ENCODE results near the gene NOD1.
"Not testable (repeated sequence)": the region's sequence is repeated elsewhere in the genome, so short reads cannot be mapped to it uniquely, and the experiment has no call there.

The NOD1 gene

GRCh38 chr7:30420662-30421061 is 57.9 kb downstream of the NOD1 start:
- TF ChIP-seq CTCF (conservative IDR thresholded peaks at IDR 0.05) (no peak), ZFX (IDR thresholded peaks at IDR 0.05) (no peak)
- no peak overlapping the region for H3K27ac ChIP-seq

- not testable (repeated sequence) for H3K27ac ChIP-seq
These were observed 58.5 kb downstream of the NOD1 start for GRCh38 chr7:30420080-30420479.

DNA sequence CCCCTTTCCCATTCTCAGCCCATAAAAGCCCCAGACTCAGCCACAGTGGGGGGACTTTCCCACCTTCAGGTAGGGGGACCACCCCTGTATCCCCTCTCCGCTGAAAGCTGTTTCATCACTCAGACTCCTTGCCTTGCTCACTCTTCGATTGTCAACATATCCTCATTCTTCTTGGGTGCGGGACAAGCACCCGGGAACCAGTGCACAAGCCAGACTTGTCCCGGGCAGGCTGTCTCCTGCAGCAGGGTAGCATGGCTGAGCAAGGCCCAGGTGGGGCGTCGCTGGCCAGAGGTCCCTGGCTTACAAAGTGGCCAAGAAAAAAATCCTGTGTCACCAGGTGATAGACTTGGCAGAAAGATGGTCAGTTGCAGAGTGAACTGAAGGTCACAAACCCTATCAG is 64.7 kb downstream of the NOD1 start:
- no peak for TF ChIP-seq ZFX (IDR thresholded peaks at IDR 0.05)
- TF ChIP-seq CTCF (conservative IDR thresholded peaks at IDR 0.05) = no peak
- H3K27ac ChIP-seq = no peak overlapping the region

GRCh38 chr7:30412782-30413504 is 65.6 kb downstream of the NOD1 start:
- H3K27ac ChIP-seq = no peak overlapping the region
- peak; percentile 62 for TF ChIP-seq CTCF (conservative IDR thresholded peaks at IDR 0.05)
- no peak for TF ChIP-seq ZFX (IDR thresholded peaks at IDR 0.05)

DNA sequence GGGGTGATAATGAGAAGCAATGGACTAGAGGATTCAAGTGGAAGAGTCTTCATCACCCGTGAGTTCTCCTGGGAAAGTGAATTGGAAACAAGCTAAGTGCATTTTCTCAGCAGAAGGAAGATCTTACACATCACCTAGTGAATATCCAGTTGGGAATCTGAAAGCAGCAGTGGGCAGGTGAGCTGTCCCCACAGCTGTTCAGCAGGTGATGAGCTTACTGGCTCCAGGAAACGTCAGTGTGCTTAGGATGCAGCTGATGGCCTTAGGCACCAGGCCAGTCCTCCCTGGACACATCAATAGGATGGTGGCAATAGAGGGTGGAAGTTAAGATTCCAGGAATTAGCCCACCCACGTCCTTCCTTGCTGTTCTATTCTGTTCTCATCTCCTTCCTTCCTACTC is 66.7 kb downstream of the NOD1 start:
- TF ChIP-seq ZFX (IDR thresholded peaks at IDR 0.05) = no peak
- no peak for TF ChIP-seq CTCF (conservative IDR thresholded peaks at IDR 0.05)

DNA sequence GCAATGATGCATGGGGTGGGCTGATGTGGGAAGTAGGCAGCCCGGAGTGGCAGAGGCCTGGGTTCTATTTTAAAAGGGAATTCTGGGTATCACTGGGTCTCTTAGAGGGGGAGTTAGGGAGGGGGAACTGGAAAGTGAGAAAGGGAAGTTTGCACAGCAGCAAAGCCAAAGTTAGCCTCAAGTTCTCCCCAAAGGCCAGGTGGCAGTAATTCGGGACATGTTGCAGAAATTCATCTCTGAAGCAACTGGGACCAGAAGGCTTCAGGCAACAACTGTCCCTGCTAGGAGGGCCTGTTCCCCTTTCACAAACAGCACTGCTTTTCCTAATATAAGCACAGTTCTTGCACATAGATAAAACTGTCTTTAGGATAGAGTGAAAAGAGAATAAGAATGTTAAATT is 67.4 kb downstream of the NOD1 start:
- H3K27ac ChIP-seq = no peak overlapping the region
- TF ChIP-seq ZFX (IDR thresholded peaks at IDR 0.05) = no peak
- no peak for TF ChIP-seq CTCF (conservative IDR thresholded peaks at IDR 0.05)

More for the DNA sequence above, 66.7 kb downstream of the NOD1 start:
- no peak overlapping the region for H3K27ac ChIP-seq

- no peak for TF ChIP-seq ZFX (IDR thresholded peaks at IDR 0.05)
- no peak for TF ChIP-seq CTCF (conservative IDR thresholded peaks at IDR 0.05)
- H3K27ac ChIP-seq = no peak overlapping the region
These were observed 71.7 kb downstream of the NOD1 start for GRCh38 chr7:30406664-30407425.
